HCEC 1CT (cell line): ENCODE results near the gene SMG1.
"Not testable (repeated sequence)": the region's sequence is repeated elsewhere in the genome, so short reads cannot be mapped to it uniquely, and the experiment has no call there.

Experiments used
- DNase-seq: peaks from one replicate; pipeline ENCODE4 v3.0.0-alpha.2; 2017

SMG1 gene

DNA sequence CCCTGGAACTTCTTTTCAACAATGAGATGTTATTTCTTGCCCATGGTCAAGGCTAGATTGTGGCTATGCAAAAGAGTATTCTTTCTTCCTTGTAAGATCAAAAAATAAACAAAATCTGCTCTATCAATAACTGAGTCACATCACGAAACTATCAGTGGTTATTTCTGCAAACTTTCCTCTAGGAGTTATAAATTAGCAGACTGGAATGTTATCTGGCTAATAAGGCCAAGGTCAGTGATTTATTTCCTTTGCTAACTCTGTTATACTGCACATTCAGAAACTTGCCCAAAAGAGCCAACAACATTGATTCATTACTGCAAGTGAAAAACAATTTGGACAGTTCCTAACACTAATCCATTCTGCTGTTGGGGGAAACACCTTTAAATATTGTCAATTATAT, 129.8 kb downstream of the SMG1 start:
- DNase-seq = no peak

DNA sequence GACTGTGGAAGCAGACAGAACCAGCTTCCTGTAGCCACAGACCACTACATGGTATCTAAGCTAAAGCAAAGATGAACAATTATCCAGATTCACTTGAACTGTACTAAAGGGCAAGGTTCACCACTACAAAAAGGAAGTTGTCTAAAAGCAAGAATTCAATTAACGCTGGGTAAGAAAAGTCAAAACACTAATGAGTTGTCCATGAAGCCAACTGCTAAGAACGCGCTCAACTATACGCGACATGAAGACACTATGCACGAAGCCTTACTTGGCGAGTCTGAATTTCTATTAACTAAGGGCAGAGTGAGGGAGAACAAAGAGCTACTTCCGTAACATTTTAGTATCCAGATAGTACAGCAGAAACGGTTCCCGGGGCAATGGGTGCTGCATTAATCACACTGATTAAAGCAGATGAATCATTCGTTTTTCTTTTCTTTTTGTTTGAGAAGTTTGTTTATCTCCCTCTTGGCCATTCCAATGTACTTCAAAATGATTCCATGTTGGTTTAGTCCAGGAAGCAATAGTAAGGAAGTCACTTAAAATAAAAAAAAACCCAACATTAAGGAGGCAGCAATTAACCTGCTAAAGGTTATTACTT, 133.3 kb downstream of the SMG1 start:
- no peak for DNase-seq

DNA sequence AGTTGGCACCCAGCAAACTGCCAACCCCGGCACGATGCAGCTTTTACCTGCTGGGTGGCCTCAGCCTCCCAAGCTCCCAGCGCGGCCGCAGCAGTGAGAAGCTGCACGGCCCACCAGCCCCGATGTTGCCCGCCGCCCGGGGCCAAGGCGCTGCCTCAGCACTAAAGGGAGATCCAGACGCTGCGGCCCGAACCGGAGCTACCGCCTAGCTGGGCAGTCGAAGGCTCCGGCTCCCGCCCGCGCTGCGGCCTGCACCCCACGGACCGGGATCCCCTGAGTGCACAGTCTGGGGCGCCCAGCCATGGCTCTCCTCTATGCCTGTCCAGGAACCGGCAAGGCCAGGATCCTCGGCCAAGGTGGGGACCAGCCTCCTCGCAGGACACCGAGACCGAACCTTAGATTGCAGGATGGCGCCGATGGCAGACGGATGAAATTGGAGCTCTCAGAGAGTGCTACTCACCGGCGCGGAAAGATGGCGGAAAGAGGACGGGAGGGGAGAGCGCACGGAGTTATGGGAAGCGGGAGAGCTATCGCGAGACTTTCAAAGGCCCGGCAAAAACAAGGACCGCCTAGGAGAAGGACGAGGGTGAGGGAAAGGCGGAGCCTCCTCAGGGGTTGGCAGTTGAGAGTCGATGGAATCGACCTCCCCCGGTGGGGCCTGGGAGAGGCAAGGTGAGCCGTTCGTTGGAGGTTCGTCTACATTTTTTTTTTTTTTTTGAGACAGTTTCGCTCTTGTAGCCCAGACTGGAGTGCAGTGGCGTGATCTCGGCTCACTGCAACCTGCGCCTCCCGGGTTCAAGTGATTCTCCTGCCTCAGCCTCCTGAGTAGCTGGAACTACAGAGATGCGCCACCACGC, 136.1 kb downstream of the SMG1 start, which contains the start of gene RPS15A:
Gene RPS15A, minus strand, starts transcription at position 485 of the 857 bp plus-strand sequence. CDS start 1,221 bp downstream, outside the sequence.
- DNase-seq = peak; percentile 96

DNA sequence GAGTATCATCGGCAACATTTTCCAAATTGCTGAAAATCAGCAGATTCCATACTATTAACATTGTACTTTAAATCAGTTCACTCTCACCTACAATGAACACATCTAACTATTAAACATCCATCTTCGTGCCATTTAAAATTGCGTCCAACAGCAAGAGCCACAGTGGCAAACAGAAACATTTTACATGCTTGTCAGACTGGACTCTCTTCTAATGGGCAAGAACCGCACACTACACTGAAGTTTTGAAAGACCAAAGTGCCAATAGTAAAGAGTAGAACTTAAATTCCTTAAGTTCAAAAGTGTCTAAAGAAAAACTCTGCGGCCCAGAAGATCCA, 136.7 kb downstream of the SMG1 start:
- no peak for DNase-seq

DNA sequence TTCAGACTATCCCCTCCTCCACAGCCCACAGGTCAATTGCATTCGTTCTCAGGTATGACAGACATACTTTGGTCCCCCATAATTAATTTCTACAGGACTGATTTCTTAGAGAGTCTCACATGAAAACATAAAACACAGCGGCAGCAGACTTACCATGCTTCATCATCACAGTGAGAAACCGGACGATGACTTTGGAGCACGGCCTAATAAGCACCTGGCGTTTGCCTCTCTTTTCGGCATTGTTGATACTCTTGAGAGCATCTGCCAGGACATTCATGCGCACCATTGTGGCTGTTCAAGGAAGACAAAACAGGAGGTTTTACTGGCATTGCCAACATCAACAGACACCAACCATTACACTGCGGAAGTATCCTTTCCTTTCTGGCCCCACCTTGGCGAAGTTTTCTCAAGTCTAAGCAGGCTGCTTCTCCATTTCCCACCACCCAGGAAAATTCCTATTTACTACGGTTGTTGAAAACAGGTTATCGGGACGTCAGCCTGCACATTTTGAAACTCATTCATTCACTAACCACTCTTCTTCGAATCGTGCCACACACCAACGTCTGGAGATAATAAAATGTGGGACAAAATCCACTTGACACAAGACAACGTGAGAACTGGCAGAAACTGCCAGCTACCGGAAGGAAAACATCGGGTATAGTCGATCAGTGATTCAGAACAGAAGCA, 137.2 kb downstream of the SMG1 start:
- no peak for DNase-seq

DNA sequence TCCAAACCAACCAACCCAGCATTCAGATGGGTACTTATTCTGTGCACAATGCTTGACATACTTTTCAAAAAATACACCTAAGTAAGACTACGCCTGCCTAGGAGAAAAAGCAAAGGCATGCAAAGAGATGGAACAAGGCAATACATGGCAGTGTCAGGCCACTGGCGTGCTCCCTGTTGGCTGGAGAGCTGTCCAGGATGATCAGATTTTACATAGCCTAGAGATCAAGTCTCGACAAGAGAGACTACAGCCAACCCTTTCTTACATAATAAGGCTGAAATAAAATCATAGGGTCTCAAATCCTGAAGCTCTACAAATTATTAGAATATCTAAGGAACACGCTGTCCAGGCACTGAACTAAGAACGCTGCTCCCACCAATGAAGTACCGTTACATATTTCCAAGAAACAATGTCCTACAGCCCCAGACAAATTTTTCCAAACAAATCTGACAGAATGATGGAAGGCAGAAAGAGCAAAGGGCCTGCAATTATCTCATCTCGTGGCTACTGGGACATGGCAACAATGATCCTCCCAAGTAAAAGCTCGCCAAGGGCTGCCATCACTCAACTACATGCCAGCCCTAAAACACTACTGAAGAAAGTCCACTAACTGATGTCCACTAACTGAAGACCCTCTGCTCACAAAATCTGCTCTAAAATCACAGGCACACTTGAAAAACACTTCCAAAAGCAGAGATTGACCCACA, 141.1 kb downstream of the SMG1 start:
- no peak for DNase-seq

DNA sequence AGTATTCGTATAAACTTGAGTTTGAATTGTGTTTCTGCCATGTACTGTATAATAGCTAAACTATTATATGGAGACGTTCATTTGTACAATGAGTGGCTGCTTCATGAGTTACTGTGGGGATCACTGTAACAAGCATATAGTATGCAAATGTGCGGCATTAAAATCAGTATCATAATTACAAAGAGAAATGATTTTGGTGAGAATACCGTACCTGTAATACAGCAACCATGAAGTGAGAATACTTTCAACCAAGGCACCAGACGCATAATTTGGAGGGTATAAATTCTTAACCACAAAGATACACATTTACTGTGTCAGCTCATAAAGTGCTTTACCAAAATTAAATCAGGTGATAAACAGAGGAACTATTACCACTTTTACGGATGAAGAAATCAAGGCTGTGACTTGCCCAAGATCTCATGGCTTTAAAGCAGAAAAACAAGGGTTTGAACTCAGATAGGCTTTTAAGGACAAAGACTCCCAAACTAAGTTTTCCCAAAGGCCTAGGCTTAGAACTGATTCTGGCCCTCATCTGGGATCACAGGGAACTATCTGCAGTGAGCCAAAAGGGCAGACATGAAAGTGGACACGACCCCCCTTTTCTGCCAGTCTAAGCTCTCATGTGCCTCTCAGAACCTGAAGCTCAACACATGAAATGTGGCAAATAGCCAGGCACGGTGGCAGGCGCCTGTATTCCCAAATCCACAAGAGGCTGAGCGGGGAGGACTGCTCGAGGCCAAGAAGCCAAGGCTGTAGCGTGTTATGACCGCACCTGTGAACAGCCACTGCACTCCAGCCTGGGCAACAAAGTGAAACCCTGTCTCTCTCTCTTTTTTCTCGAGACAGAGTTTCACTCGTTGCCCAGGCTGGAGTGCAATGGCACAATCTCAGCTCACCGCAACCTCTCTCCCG, 142.5 kb downstream of the SMG1 start:
- no peak for DNase-seq

DNA sequence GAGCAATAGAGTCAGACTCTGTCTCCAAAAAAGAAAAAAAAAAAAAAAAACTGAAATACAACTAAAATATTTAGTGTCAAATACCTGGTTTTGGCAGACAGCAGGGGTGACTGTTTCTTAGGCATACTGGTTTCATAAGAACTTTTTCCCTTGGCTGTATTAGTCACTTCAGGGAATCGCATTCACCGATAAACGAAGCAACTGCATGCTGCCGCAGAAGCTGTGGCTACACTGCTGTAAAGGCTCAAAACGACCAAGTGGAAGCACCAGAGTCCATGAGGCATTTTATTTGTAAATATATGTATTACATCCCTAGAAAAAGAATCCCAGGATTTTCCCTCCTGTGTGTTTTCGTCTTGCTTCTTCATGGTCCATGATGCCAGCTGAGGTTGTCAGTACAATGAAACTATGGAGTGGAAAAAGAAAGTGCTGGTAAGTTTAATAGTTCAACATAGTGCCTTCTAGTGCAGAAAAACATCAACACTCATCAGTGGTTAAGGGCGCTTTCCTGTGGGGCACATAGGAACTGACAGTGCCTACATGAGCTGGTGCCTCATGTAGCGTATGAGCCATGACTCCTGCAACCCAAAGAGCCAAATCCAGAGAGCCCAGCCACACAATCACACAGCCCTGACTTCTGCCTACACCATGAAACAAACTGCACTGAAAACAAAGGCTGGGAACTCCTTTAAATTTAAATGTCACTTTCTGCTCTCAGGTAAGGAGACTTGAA, 143.3 kb downstream of the SMG1 start:
- DNase-seq = no peak

DNA sequence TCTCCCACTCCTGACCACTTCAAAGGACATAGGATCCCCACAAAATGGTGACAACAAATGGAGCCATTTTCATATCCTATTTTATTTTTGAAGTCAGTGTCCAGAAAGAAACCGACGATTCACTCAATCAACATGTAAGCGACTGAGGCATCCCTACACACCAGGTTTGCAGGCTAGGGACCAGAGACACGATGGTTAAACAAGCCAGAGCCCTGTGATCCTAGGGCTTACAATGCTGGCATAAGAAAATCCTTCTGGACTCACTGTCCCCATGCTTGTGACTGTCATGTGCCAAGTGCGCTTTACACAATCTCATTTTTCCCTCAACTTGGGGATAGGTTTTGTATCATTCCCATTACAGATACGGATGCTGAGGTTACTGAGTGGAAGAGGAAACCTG, 145.0 kb downstream of the SMG1 start:
- DNase-seq = not testable (repeated sequence)

DNA sequence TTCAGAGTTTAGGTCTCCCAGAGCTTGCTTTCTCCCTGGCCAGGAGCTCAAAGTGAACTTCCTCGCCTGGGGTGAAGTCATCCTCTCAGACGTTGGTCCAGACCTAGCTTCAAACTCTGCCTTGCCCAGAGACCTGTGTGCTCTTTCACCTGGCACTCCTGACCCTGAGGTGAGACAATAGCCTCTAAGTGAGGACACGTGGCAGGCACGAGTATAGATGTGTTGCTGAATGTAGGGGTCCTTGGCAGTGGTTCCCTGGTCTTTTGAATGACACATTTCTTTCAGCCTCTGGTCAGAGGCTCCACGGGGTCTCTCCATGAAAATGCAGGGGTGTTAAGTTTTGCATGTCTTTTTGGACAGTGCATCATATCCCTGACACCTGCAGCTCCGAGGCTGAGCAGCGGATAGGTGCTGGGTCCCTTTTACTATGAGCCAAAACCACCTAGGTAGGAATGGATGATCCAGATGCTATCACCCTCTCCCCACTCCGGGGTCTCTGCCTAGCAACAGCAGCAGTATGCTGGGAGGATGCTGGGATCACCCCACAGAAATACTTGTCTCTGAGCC, 145.7 kb downstream of the SMG1 start:
- not testable (repeated sequence) for DNase-seq

DNA sequence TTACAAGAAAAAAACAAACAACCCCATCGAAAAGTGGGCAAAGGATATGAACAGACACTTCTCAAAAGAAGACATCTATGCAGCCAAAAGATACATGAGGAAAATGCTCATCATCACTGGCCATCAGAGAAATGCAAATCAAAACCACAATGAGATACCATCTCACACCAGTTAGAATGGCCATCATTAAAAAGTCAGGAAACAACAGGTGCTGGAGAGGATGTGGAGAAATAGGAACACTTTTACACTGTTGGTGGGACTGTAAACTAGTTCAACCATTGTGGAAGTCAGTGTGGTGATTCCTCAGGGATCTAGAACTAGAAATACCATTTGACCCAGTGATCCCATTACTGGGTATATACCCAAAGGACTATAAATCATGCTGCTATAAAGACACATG, 148.5 kb downstream of the SMG1 start:
- not testable (repeated sequence) for DNase-seq

DNA sequence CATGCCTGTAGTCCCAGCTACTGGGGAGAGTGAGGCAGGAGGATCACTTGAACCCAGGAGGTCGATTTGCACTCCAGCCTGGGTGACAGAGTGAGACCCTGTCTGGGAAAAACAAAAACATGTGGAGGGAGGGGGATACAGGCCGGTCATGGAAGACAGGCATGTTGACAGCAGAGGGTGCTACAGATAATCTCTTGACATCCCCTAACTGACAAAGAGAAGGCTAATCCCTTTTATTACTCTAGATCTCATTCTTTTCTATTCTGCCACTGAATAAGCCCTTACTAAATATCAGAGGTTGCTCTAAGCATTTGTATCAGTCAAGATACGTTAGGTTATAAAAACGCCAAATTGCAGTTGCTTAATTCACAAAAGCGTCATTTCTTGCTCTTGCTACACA, 149.9 kb downstream of the SMG1 start:
- DNase-seq = not testable (repeated sequence)

DNA sequence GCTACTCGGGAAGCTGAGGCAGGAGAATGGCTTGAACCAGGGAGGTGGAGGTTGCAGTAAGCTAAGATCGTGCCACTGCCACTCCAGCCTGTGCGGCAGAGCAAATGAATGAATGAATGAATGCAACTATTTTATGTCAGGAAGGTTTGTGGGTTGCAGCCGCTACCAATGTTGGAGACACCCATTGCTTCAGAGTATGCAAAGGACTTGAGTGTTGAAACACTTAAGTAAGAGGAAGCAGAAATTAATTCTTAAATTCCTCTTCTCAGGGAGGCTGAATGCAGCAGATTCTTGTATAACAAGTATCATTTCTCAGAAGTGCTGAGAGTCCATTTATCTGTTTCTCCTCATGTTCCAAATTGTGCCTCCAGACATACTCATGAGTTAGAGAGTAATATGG, 151.6 kb downstream of the SMG1 start:
- not testable (repeated sequence) for DNase-seq

DNA sequence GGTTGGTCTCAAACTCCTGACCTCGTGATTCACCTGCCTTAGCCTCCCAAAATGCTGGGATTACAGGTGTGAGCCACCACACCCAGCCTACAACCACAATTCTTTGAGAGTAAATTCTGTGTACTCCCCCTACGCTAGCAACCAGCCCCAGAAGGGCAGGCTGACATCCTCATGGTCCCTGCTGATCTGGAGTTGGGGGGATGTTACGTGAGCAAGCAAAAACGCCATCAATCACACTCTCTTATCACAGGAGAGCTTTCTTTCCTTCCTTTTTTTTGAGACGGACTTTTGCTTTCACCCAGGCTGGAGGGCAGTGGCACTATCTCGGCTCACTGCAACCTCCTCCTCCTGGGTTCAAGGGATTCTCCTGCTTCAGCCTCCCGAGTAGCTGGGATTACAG, 154.0 kb downstream of the SMG1 start:
- DNase-seq = not testable (repeated sequence)

DNA sequence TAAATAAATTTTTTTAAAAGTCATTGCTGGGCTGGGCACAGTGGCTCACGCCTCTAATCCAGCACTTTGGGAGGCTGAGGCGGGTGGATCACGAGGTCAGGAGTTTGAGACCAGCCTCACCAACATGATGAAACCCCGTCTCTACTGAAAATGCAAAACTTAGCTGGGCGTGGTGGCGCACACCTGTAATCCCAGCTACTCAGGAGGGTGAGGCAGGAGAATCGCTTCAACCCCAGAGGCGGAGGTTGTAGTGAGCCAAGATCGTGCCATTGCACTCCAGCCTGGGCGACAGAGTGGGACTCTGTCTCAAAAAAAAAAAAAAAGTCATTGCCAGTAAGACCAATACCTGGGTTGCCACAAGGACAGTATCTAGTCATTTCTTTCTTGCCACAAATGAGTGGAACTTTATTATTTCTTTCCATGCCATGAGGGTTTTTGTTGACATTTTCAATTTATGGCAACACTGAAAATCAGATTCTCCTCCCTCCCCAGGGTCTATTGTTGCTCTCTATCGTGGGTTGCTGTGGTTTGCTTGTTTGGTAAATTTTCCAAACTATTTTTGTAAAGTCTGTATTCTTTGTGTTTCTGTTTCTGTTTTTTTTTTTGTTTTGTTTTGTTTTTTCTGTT, 155.8 kb downstream of the SMG1 start:
- not testable (repeated sequence) for DNase-seq

DNA sequence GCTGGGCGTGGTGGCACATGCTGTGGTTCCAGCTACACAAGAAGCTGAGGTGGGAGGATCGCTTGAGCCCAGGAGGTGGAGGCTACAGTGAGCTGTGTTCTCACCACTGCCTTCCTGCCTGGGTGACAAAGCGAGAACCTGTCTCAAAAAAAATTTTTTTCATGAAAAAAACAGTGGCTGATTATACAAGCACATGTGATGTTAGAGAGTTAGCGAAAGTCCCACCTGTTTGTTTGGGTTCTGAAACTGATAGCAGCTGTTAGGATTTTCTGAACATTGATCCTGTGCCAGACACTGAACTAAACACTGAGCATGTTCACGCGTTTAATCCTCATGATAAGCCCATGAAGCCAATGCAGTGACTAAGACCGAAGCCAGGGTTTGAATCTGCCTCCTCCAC, 159.0 kb downstream of the SMG1 start:
- not testable (repeated sequence) for DNase-seq

DNA sequence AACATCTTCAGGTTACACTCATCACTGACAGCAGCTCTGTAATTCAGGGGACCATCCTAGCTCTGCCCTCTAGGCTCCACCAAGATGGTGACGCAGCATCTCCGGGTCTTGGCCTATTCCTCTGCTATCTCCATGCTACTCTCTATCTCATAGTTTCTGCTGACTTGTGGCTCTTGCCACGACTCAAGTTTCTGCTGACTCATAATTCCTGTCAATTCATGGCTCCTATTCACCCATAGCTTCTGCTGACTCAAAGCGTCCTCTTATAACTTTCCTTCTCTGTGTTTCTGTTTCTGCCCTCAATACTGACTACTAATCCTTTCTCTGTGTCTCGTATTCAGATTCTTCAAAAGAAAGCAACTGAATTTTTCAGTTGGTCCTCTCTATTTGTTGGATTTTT, 163.5 kb downstream of the SMG1 start:
- not testable (repeated sequence) for DNase-seq

DNA sequence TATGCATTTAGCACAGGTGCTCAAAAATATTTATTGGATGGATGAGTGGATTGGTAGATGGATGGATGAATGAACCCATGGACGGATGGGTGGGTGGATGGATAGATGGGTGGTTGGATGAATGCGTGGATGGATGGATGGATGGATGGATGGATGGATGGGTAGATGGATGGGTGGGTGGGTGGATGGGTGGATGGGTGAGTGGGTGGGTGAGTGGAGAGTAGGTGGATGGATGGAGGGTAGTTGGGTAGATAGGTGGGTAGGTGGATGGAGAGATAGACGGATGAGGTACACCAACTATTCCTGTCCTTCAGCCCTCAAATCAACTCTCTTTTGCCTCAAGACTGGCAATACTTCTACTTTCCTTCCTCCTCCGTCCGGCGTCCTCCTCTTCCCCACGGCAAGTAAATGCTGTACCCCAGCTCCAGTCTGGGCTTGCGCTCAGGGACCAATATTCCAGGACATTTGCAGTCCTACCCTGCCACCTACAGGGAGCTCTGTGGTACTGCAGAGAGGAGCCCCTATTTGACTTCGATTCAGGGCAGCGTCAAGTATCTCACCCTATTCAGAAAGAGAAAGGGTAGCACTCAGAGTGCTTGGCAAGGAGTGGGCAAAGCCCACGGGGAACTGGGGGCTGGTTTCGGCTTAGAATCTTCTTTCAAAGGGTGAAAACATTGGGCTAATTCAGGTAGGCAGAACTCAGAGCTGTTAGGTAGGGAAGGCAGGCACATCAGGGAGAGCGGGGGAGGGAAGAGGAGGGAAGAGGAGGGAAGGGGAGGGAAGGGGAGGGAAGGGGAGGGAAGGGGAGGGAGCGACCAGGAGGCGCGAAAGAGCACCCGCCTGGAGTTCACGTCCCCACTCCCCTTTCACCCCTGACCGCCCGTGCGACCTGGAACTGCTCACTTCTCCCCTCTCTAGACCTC, 166.3 kb downstream of the SMG1 start:
- DNase-seq = peak; percentile 1

DNA sequence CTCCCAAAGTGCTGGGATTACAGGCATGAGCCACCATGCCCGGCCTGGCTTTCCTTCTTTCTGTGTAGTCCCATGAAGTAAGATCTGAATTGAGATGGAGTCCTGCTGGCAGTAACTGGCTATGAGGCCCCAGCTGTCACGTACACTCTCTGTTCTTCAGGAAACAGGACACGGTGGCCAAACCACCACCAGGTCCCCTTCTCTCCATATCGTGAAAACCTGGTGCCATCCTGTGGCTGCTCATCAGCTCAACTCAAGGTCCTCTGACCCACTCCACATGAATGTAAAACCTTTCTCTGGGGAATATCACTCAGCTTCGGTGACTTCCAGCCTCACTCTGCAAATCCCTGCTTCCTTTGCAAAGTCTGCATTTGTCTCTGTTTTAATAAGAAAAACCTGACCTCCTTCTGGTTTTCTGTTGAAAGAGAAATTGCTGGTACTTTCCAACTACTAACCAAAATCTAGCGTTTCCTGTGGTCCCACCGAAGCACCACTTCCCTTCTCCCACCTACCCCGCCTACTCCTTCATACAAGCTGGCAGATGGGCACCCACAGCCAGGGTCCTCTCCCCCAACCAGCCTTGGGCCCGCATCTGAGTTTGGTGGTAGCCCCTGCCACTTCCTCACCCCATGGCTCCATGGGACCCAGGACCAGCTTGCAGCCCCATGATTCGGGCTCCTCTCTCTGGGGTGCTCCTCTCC, 168.1 kb downstream of the SMG1 start:
- not testable (repeated sequence) for DNase-seq
